ENCODE data around the gene SESTD1. TPM values are rescaled to one million over a fixed set of nuclear protein-coding genes. Genes with fewer than 3 reads are reported as not detected.
"Not testable (repeated sequence)": the region's sequence is repeated elsewhere in the genome, so short reads cannot be mapped to it uniquely, and the experiment has no call there.

Gene SESTD1
- total RNA-seq, 2 donors from 2014 or later, result 142 to 163 TPM

DNA sequence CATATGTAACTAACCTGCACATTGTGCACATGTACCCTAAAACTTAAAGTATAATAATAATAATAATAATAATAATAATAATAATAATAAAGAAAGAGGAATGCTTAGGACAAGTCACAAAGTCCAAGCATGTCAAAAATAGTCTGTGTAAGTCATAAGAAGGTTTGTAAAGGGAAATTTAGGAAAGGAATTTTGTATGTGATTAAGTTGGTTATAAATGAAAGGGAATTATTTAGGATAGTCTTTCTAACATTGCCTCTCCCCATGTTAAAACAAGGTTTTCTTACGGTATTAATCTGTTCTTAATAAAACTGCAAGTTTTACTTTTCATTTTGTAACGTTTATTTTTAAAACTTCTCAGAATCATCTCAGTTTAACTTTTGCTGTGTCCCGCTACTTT is 62.8 kb downstream of the SESTD1 start:
- intact Hi-C loops (cut with DNase I), result no loop called here
- DNase-seq (ENCODE audit: low spot score), result no peak

GRCh38 chr2:179195926-179196590 is 68.6 kb downstream of the SESTD1 start:
- intact Hi-C loops (cut with DNase I); DNase-seq (ENCODE audit: low spot score): not testable (repeated sequence)

- intact Hi-C loops (cut with DNase I), result no loop called here
- DNase-seq (ENCODE audit: low spot score), result no peak
These were observed 69.5 kb downstream of the SESTD1 start for GRCh38 chr2:179195141-179195540.

- DNase-seq (ENCODE audit: low spot score), result no peak
- intact Hi-C loops (cut with DNase I), result no loop called here
These were observed 70.8 kb downstream of the SESTD1 start for GRCh38 chr2:179193759-179194394.

- DNase-seq (ENCODE audit: low spot score), result no peak
- intact Hi-C loops (cut with DNase I), result no loop called here
These were observed 73.5 kb downstream of the SESTD1 start for GRCh38 chr2:179191110-179191509.

GRCh38 chr2:179186126-179186525 is 78.5 kb downstream of the SESTD1 start:
- intact Hi-C loops (cut with DNase I), result no loop called here
- DNase-seq (ENCODE audit: low spot score), result no peak

DNA sequence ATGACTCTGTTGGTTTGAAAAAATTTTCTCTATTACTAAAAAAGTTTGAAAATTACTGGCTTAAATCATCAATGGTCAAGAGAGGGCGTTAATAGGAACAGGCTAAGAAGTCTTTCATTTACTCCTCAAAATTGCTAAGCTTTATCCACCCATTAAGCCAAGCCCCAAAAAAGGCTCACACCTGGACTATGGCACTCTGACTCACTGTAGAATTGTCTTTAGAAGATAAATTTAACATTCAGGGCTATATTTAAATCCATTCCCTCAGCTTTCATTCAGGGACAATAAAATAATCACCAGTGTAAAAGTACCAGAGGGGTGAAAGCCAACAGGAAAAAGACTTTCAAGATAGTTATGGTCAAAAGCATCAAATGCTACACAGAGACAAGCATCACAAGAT is 80.0 kb downstream of the SESTD1 start:
- no peak for DNase-seq (ENCODE audit: low spot score)
- intact Hi-C loops (cut with DNase I), result no loop called here

- intact Hi-C loops (cut with DNase I), result no loop called here
- no peak for DNase-seq (ENCODE audit: low spot score)
These were observed 83.6 kb downstream of the SESTD1 start for GRCh38 chr2:179181002-179181401.

GRCh38 chr2:179180242-179180641 is 84.4 kb downstream of the SESTD1 start:
- DNase-seq (ENCODE audit: low spot score), result no peak
- intact Hi-C loops (cut with DNase I), result no loop called here

DNA sequence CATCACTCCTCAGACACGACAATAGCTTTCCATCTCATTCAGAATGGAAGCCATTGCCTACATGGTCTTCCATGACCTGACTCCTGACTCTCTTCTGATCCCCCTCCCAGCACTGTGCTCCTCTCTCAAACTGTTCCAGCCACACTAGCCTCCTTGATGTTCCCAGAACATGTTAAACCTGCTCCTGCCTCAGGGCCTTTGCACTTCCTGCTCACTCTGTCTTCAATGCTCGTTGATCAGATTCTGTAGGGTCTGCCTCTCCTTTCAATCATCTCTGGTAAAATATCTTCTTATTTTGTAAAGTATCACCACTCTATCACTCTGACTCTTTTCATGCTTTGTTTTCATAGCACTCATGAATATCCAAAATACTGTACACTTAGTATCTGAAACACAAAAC is 84.9 kb downstream of the SESTD1 start:
- intact Hi-C loops (cut with DNase I), result no loop called here
- no peak for DNase-seq (ENCODE audit: low spot score)

DNA sequence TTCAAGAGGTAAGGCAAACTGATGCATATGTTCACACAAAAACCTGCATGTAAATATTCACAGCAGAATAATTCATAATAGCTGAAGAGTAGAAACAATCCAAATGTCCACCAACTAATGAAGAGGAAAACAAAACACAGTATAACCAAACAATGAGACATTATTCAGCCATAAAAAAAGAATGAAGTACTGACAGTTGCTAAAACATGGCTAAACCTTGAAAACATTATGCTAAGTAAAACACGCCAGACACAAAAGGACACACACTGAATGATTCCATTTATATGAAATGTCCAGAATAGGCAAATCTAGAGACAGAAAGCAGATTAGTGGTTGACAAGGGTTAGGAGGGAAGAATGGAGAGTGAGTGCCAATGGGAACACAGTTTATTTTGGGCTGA is 86.9 kb downstream of the SESTD1 start:
- DNase-seq (ENCODE audit: low spot score), result no peak
- intact Hi-C loops (cut with DNase I), result no loop called here

DNA sequence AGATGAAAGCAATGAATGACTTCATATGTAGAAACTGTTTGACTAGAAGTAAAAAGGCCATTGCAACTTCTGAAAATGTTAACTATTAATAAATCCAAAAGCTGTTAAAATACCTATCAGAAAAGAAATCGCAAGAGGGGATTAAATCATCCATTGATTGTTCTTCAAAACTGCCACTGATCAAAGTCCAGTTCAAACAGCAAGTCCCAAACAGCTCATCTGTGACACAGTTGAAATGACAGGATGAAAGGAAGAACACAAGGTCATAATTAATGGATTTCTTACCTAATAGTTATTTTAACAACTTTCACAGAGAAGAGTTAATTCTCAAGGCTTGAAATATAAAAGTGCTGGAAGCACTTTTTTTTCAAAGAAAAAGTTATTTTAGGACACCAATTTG is 90.4 kb downstream of the SESTD1 start:
- DNase-seq (ENCODE audit: low spot score), result no peak
- intact Hi-C loops (cut with DNase I), result no loop called here

GRCh38 chr2:179172894-179173293 is 91.7 kb downstream of the SESTD1 start:
- DNase-seq (ENCODE audit: low spot score), result no peak
- intact Hi-C loops (cut with DNase I), result no loop called here

DNA sequence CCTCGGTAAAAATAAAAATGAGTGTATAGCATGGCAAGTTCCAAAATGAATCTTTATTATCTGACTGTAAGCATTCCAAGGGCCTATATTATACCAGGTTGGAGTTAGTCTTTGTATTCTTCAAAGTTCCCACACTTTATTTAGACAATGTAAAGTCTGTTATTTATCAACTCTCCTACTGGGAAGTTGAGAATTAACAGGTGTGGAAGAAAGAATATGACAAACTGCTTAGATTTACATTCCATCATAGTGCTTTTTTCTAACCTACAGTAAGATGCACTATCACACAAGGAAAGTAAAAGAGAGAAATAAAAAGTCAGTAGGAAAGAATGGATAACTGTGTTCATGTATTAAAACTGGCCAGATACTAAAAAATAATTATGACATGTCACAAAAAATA is 93.3 kb downstream of the SESTD1 start:
- DNase-seq (ENCODE audit: low spot score), result no peak
- intact Hi-C loops (cut with DNase I), result no loop called here

DNA sequence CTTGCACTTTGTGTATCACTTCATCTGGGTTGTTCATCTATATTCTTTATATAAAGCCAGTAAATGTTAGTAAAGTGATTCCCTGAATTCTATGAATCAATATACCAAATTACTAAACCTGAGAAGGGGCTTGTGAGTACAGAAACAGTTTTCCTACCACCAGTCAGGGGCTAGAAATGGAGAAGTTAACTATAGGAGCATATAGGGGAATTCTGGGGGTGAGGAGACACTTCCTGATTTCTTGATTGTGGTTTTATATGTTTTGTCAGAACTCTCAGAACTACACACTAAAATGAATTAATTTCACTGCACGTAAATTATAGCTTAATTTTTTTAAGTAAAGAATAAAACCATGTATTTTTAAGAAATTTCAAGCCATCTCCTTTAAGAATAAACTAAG is 93.7 kb downstream of the SESTD1 start:
- DNase-seq (ENCODE audit: low spot score), result no peak
- intact Hi-C loops (cut with DNase I), result no loop called here

GRCh38 chr2:179165356-179166000 is 99.2 kb downstream of the SESTD1 start:
- DNase-seq (ENCODE audit: low spot score), result no peak
- intact Hi-C loops (cut with DNase I), result no loop called here

DNA sequence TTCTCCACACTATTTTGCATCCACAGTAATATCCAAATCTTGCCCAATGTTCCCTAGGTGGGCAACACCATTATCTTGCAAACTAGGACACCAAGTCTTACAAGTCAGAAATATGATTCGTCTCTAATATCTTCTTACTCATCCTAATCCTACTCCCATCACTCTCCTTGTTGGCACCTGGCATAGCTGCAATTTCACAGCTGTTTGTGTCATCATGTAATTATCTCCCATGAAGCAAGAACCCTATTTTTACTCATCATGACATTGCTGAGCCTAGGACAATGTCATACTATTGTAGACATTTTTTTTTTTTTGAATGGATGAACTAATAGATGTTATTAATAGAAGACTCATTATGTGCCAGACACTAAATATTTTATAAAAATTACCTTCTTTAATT is 123.4 kb downstream of the SESTD1 start:
- DNase-seq (ENCODE audit: low spot score), result no peak

DNA sequence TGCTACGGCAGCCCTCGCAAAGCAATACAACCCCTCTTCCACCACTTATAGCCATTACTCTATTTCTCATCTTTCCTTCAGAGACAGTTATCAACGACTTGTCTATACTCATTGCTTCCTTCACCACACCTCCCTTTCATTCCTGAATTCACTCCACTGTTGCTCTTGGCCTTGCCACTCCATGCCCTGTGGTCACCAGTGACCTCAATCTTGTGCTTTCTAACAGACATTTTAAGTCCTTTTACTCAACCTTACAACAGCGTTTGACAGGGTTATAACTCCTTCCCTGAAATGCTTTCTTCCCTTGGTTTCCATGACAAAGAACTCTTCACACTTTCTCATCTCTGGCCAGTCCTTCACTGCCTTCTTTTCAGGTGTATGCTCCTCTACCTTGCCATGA is 124.1 kb downstream of the SESTD1 start:
- intact Hi-C loops (cut with DNase I), result no loop called here
- DNase-seq (ENCODE audit: low spot score), result no peak

More for the DNA sequence above, 123.4 kb downstream of the SESTD1 start:
- intact Hi-C loops (cut with DNase I), result no loop called here

- DNase-seq (ENCODE audit: low spot score), result no peak
- intact Hi-C loops (cut with DNase I), result no loop called here
These were observed 125.1 kb downstream of the SESTD1 start for GRCh38 chr2:179139506-179139905.

DNA sequence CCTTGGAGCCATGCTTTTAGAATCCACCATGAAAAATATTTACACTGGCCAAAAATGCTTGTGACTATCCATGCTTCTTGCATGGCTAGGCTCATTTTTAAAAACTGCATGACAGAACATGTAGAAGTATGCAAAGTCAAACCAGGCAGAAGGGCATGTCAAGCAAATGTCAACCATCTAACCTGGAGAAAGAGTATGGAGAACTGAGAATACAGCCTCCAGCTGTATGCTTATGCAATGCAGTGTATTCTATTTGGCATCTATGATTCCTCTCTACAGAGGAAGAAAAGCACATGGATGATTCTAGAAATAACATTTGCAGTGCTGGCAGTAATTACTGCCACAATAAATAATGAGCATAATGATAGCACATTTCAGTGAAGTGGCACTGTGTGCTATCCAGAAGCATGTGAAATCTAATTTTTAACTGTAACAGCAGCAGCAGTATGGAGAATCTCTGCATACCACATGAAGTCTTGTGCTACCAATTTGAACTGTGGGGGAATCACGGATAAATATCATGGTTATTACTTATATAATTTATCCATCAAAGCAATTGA is 127.4 kb downstream of the SESTD1 start:
- DNase-seq (ENCODE audit: low spot score), result no peak
- intact Hi-C loops (cut with DNase I), result no loop called here

DNA sequence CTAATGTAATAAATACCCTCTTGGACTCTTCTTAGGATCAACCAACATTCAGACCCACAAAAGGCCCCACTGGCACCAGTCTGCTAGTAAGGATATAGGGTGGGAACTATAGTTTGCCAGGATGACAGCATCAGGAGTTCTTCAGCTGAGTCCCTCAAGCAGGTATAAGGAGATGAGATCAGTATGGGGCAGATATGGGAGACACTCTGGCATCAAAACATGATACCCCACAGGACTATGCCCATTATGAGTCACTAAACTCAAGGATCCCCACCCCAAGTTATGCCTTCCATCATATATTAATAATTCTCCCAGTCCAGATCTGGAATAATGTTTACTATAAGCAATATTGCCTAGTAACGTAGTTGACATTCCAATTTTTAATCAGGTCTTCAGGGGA is 131.6 kb downstream of the SESTD1 start:
- DNase-seq (ENCODE audit: low spot score), result no peak
- intact Hi-C loops (cut with DNase I), result no loop called here
